ENCODE measurements around the gene WNT9B.

DNA sequence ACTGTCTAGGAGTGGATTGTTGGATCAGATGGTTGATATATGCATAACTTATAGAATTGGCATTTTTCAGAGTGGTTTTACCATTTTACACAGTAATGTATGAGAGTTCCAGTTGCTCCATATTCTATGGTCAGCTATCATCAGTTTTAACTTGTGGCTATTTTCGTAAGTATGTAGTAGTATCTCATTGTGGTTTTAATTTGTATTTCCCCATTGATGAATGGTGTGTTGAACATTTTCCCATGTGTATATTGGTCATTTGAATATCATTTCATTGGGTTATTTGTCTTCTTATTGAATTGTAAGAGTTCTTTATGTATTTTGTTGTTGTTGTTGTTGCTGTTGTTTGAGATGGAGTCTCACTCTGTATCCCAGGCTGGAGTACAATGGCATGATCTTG is 6.2 kb downstream of the WNT9B start:
- TF ChIP-seq TAF1 (conservative IDR thresholded peaks at IDR 0.05) (no peak), EGR1 (IDR thresholded peaks at IDR 0.05; ENCODE audit: low read depth in 2 of 2) (no peak), HNF4G (IDR thresholded peaks at IDR 0.05) (no peak), JUND (IDR thresholded peaks at IDR 0.05) (no peak), RAD21 (IDR thresholded peaks at IDR 0.05) (no peak), RXRA (IDR thresholded peaks at IDR 0.05) (no peak), REST (IDR thresholded peaks at IDR 0.05) (no peak), NR2F2 (IDR thresholded peaks at IDR 0.05) (no peak), GABPA (IDR thresholded peaks at IDR 0.05 in 1 of 2, conservative IDR thresholded peaks at IDR 0.05 in 1 of 2) (no peak), ZBTB33 (IDR thresholded peaks at IDR 0.05) (no peak), MAX (IDR thresholded peaks at IDR 0.05) (no peak)
- TF ChIP-seq, protein P1, sequence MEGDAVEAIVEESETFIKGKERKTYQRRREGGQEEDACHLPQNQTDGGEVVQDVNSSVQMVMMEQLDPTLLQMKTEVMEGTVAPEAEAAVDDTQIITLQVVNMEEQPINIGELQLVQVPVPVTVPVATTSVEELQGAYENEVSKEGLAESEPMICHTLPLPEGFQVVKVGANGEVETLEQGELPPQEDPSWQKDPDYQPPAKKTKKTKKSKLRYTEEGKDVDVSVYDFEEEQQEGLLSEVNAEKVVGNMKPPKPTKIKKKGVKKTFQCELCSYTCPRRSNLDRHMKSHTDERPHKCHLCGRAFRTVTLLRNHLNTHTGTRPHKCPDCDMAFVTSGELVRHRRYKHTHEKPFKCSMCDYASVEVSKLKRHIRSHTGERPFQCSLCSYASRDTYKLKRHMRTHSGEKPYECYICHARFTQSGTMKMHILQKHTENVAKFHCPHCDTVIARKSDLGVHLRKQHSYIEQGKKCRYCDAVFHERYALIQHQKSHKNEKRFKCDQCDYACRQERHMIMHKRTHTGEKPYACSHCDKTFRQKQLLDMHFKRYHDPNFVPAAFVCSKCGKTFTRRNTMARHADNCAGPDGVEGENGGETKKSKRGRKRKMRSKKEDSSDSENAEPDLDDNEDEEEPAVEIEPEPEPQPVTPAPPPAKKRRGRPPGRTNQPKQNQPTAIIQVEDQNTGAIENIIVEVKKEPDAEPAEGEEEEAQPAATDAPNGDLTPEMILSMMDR (IDR thresholded peaks at IDR 0.05; ENCODE audit: low read depth, low read length, missing input control) = no peak

All from liver (tissue), 3 donors.